Stimulated activated CD4-positive, alpha-beta T cell treated with anti-CD3 and anti-CD28 coated beads, Interleukin-4, amount 100 ng/mL, for 24 hours (primary cell): ENCODE measurements around the gene CAB39L.
"Not testable (repeated sequence)": the region's sequence is repeated elsewhere in the genome, so short reads cannot be mapped to it uniquely, and the experiment has no call there.

Experiments used
- DNase-seq: peaks from one replicate; pipeline ENCODE4 v3.0.0-alpha.2; 2020

The CAB39L gene

GRCh38 chr13:49342454-49342853 is 101.4 kb downstream of the CAB39L start:
- no peak for DNase-seq

GRCh38 chr13:49341941-49342340 is 101.9 kb downstream of the CAB39L start:
- DNase-seq, result no peak

GRCh38 chr13:49341517-49341916 is 102.3 kb downstream of the CAB39L start:
- DNase-seq, result no peak

GRCh38 chr13:49340161-49340560 is 103.7 kb downstream of the CAB39L start:
- DNase-seq, result no peak

- DNase-seq, result no peak
These were observed 107.2 kb downstream of the CAB39L start for GRCh38 chr13:49336655-49337054.

GRCh38 chr13:49330546-49330864 is 113.4 kb downstream of the CAB39L start:
- DNase-seq, result no peak

- no peak for DNase-seq
These were observed 113.9 kb downstream of the CAB39L start for GRCh38 chr13:49329831-49330545.

- not testable (repeated sequence) for DNase-seq
These were observed 116.7 kb downstream of the CAB39L start for GRCh38 chr13:49327145-49327544.

GRCh38 chr13:49326222-49326917 is 117.5 kb downstream of the CAB39L start:
- no peak for DNase-seq

- DNase-seq, result no peak
These were observed 120.5 kb downstream of the CAB39L start for GRCh38 chr13:49323344-49323743.

GRCh38 chr13:49322702-49323101 is 121.2 kb downstream of the CAB39L start:
- no peak for DNase-seq

GRCh38 chr13:49320975-49321374 is 122.9 kb downstream of the CAB39L start:
- DNase-seq, result no peak

GRCh38 chr13:49319951-49320350 is 123.9 kb downstream of the CAB39L start:
- DNase-seq, result no peak

- DNase-seq, result no peak
These were observed 124.3 kb downstream of the CAB39L start for GRCh38 chr13:49319551-49319950.

GRCh38 chr13:49315756-49316482 is 127.9 kb downstream of the CAB39L start:
- DNase-seq, result no peak

GRCh38 chr13:49315036-49315565 is 128.8 kb downstream of the CAB39L start:
- DNase-seq, result no peak

GRCh38 chr13:49314344-49314882 is 129.5 kb downstream of the CAB39L start:
- no peak for DNase-seq

- no peak for DNase-seq
These were observed 132.0 kb downstream of the CAB39L start for GRCh38 chr13:49311816-49312215.

GRCh38 chr13:49310251-49310650 is 133.6 kb downstream of the CAB39L start:
- DNase-seq, result no peak

- no peak for DNase-seq
These were observed 134.9 kb downstream of the CAB39L start for GRCh38 chr13:49308921-49309408.

- no peak for DNase-seq
These were observed 135.6 kb downstream of the CAB39L start for GRCh38 chr13:49308097-49308875.

- DNase-seq, result no peak
These were observed 136.5 kb downstream of the CAB39L start for GRCh38 chr13:49307365-49307764.
